Measurements from ENCODE around the gene PIANP. TPM values are rescaled to one million over a fixed set of nuclear protein-coding genes. Genes with fewer than 3 reads are reported as not detected.

PIANP gene
- total RNA-seq, 4 donors from 2014 or later = 0.11 to 0.19 TPM; not detected in 2

DNA sequence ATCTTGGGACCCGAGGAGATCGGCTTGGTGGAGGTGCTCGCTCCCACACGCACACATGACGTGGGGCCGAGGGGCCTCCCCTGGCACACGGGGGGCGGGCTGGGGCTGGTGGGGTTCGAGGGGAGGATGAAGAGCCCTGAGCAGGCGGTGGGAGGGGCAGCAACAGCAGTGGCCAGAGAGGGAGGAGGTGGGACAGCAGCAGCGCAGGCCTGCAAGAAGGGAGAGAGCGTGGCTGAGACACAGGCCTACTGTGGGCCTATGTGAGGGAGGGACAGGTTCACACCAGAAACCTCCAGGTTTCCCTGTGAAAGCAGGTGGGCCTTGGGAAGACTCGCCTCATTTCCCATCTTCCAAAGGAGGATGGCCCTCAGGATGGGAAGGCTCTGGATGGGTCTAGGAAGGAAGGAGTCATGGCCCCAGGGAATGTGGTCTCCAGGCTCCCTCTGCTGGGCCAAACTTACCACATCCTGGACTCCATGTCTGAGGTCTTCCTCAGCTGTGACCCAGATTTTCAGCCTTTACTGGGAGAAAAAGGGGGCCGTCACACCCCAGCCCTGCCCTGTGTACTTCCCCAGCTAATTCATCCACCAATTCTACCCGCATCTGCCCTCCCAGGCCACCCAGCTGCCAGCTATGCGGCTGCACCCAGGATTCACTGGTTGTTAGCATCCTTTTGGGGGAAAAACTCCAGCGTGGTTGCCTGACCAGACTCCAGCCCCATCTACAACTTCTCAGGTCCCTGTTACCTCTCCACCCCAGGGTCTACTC, 2.8 kb downstream of the PIANP start:
- peaks cover 5 to 85% (median 21%) of the 10 kb centered on the region in 4 donors for H3K27me3 ChIP-seq
- no peaks in the 10 kb centered on the region for H3K36me3 ChIP-seq

DNA sequence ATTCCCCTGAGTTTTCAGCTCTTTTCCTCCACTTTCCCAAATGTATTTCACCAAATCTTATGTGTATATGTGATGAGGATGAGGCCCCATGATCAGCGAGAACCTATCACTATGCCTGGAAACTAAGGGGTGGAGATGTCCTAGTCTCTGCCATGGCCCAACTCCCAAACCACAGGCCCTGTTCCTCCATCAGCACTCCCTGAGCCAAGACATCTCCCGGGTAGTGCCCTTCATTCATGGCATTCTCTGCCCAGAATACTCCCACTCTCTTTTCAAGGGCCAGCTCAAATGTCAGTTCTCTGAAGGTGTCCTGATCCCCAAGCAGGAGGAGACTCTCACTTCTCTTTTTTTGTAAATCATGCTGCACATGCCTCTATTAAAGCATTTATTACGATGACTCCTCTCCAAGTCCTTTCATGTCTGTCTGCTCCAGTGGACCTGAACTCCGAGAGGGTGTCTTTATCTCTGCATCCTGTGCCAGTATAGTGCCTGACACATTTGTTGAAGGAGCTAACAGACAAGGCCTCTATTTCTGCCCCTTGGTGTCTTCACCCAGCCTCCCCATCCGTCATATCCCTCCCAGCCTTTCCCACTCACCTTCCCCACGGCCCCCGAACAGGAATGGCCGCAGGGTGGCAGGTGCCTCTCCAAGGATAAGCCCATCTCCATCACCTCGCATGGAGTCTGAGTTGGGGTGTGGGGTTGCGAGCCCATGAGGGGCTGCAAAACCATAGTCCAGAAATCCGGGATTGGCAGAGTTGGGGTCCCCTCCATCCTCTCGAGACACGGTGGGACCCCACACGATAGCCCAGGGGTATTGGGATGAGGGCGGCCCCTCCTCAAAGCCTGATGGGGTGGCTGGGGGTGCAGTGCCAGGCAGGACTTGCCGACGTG, 3.7 kb downstream of the PIANP start:
- peaks cover 11 to 18% (median 15%) of the 10 kb centered on the region in 3 donors for H3K4me1 ChIP-seq
- DNase-seq = no peak
- intact Hi-C loops (cut with DNase I) = no loop called here
- peaks cover 5 to 77% (median 21%) of the 10 kb centered on the region in 4 donors for H3K27me3 ChIP-seq
- H3K4me3 ChIP-seq = no peak overlapping the region
- WGBS, 2 donors = 51 to 52% methylated on average over 5 to 7 of the region's 17 CpGs
- H3K27ac ChIP-seq = no peak overlapping the region
- H3K36me3 ChIP-seq = no peaks in the 10 kb centered on the region
- no peak for TF ChIP-seq POLR2A (IDR thresholded peaks at IDR 0.05)
- TF ChIP-seq, protein P1, sequence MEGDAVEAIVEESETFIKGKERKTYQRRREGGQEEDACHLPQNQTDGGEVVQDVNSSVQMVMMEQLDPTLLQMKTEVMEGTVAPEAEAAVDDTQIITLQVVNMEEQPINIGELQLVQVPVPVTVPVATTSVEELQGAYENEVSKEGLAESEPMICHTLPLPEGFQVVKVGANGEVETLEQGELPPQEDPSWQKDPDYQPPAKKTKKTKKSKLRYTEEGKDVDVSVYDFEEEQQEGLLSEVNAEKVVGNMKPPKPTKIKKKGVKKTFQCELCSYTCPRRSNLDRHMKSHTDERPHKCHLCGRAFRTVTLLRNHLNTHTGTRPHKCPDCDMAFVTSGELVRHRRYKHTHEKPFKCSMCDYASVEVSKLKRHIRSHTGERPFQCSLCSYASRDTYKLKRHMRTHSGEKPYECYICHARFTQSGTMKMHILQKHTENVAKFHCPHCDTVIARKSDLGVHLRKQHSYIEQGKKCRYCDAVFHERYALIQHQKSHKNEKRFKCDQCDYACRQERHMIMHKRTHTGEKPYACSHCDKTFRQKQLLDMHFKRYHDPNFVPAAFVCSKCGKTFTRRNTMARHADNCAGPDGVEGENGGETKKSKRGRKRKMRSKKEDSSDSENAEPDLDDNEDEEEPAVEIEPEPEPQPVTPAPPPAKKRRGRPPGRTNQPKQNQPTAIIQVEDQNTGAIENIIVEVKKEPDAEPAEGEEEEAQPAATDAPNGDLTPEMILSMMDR (IDR thresholded peaks at IDR 0.05) = no peak
- H3K9me3 ChIP-seq = no peaks in the 10 kb centered on the region

More for the DNA sequence above, 2.8 kb downstream of the PIANP start:
- intact Hi-C loops (cut with DNase I) = no loop called here
- Histone ChIP-seq H3K27ac (no peak overlapping the region), H3K4me3 (no peak overlapping the region), H3K9me3 (no peaks in the 10 kb centered on the region), H3K4me1 (peaks cover 11 to 18% (median 15%) of the 10 kb centered on the region in 3 donors)
- DNase-seq = no peak
- TF ChIP-seq, protein P1 (IDR thresholded peaks at IDR 0.05) = peak in 4 of 6 experiments; percentile 19 to 55 (median 27)
- no peak for TF ChIP-seq POLR2A (IDR thresholded peaks at IDR 0.05)
- WGBS, 2 donors = 51 to 67% methylated on average over 11 of the region's 17 CpGs

DNA sequence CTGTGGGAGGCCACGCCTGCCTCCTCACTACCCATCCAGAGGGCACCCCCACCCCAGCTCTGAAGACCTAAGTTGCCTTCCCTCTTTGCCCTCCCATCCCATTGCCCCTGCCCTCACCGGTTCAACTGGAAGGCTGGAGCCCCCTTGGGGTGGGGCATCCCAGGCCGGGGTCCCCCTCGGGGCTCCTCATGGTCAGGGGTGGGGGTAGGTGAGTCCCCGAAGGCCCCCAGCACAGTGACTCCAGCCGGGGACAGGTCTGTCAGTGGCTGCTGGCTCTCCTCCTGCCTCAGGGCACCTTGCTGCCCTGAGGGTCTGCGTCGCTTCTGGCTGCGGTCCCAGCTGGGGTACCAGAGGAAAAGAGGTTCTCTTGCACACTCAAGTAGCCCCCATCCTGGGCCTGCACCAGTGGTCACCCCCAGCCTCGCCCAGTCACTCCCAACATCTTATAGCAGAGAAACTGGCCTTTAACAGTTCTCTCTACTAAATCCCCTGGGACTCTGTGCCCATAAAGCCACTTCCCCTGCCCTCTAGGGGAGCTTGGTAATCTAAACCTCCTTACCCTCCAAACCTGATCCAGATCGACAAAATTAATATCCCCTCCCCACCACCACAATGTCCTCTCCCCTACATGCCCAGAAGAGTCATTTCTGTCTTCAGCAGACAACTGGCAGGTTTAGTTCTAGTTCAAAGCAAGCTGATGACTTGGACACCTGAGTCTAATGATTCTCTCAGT, 5.1 kb downstream of the PIANP start:
- no peak for DNase-seq
- Histone ChIP-seq H3K27me3 (peaks cover 4 to 62% (median 16%) of the 10 kb centered on the region in 4 donors), H3K9me3 (no peaks in the 10 kb centered on the region), H3K27ac (no peak overlapping the region), H3K36me3 (no peaks in the 10 kb centered on the region), H3K4me3 (no peak overlapping the region), H3K4me1 (peaks cover 8 to 22% (median 10%) of the 10 kb centered on the region in 3 donors)
- intact Hi-C loops (cut with DNase I) = no loop called here
- TF ChIP-seq POLR2A (IDR thresholded peaks at IDR 0.05) = no peak
- TF ChIP-seq, protein P1 (IDR thresholded peaks at IDR 0.05) = no peak
- WGBS, 2 donors = 63 to 64% methylated on average over 3 to 6 of the region's 11 CpGs

DNA sequence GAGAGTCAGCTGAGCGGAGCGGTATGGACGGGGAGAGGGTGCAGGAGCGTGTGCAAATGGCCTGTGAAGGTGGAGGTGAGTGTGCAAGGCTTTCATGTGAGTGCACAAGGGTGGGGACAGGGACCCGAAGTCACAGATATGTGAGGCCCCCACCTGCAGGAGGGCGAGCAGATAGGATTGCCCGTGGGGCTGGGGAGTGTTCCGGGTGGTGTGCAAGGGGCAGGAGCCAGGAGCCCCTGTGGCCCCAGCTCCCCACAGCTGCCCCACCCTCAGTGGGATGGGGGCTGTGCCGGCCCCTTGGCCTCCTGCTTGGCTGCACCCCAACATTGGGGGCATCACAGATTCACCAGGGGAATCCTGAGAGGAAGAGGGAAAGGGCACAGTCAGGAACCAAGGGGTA, 5.9 kb downstream of the PIANP start:
- no peak overlapping the region for H3K4me3 ChIP-seq
- no peaks in the 10 kb centered on the region for H3K36me3 ChIP-seq
- peaks cover 0 to 55% (median 9%) of the 10 kb centered on the region in 4 donors for H3K27me3 ChIP-seq
- H3K27ac ChIP-seq = no peak overlapping the region
- peaks cover under 1 to 21% (median 7%) of the 10 kb centered on the region in 3 donors for H3K4me1 ChIP-seq
- no peaks in the 10 kb centered on the region for H3K9me3 ChIP-seq
- TF ChIP-seq, protein P1 (IDR thresholded peaks at IDR 0.05) = no peak
- TF ChIP-seq POLR2A (IDR thresholded peaks at IDR 0.05) = no peak
- WGBS, 2 donors = 78 to 79% methylated on average over 9 of the region's 9 CpGs
- no peak for DNase-seq
- intact Hi-C loops (cut with DNase I) = no loop called here
